H1 (cell line): ENCODE measurements around the gene ENPP1. TPM values are rescaled to one million over a fixed set of nuclear protein-coding genes. Genes with fewer than 3 reads are reported as not detected.
"Not testable (repeated sequence)": the region's sequence is repeated elsewhere in the genome, so short reads cannot be mapped to it uniquely, and the experiment has no call there.

Experiments
- CTCF ChIA-PET: fragments of 300-600 bp; sonication (Branson Sonifier 250); formaldehyde crosslinking; loops from one replicate; lab custom pipeline; 2021; ENCODE audit not compliant: partially characterized antibody; lab: Charles Lee
- POLR2A ChIA-PET: fragments of 300-600 bp; sonication (Branson Sonifier 250); formaldehyde crosslinking; loops from one replicate; lab custom pipeline; 2021; ENCODE audit warnings: inconsistent platforms; ENCODE audit not compliant: partially characterized antibody; lab: Charles Lee
- DNase-seq, 2 experiments: peaks; one replicate each; pipeline versions ENCODE4 v3.0.0 to v3.0.0-alpha.2; 2010 to 2022; ENCODE audit warnings: low spot score in 2 of 2, low read depth in 1 of 2, mixed read lengths in 1 of 2
- FAIRE-seq: peaks from 2 replicates; lab custom pipeline; 2011; peaks lifted over from hg19 to GRCh38; lab: Jason Lieb, UNC
- H2AFZ ChIP-seq: 2 replicates; pipeline ENCODE4 v1.8.1; 2012; ENCODE audit warnings: low read length, inconsistent platforms
- H2AK5ac ChIP-seq: 2 replicates; pipeline ENCODE4 v1.6.1; 2013; ENCODE audit warnings: low read depth, low read length
- H2BK120ac ChIP-seq: replicated peaks from 2 replicates; pipeline ENCODE3; 2013; ENCODE audit warnings: low read depth, low read length, inconsistent platforms
- H2BK12ac ChIP-seq: 2 replicates; pipeline ENCODE4 v1.6.1; 2013; ENCODE audit warnings: low read depth, low read length
- H2BK15ac ChIP-seq: 2 replicates; pipeline ENCODE4 v1.6.1; 2013; ENCODE audit warnings: low read length
- H2BK20ac ChIP-seq: 2 replicates; pipeline ENCODE4 v1.6.1; 2013; ENCODE audit warnings: low read length
- H2BK5ac ChIP-seq: 2 replicates; pipeline ENCODE4 v1.6.1; 2013; ENCODE audit warnings: low read depth, low read length
- H3K14ac ChIP-seq: 2 replicates; pipeline ENCODE4 v1.6.1; 2013; ENCODE audit warnings: inconsistent platforms; ENCODE audit not compliant: insufficient read length
- H3K18ac ChIP-seq: 2 replicates; pipeline ENCODE4 v1.6.1; 2013; ENCODE audit warnings: low read length; ENCODE audit errors: extremely low read depth
- H3K23ac ChIP-seq: 2 replicates; pipeline ENCODE4 v1.6.1; 2013; ENCODE audit warnings: inconsistent platforms; ENCODE audit not compliant: insufficient read length
- H3K23me2 ChIP-seq: 2 replicates; pipeline ENCODE4 v1.6.1; 2013; ENCODE audit warnings: low read depth, low read length
- H3K27ac ChIP-seq: 2 replicates; pipeline ENCODE4 v1.6.1; 2011; ENCODE audit warnings: low read depth, low read length, inconsistent platforms
- H3K27me3 ChIP-seq, 4 experiments: replicated peaks in 1 of 4; 1 replicate in 1 of 4; 2 replicates in 3 of 4; pipeline versions ENCODE4 v1.6.1 to v1.8.1; 2011 to 2013; ENCODE audit warnings: low read length in 3 of 4, mild to moderate bottlenecking in 3 of 4, inconsistent platforms in 2 of 4, mixed read lengths in 2 of 4, moderate library complexity in 1 of 4; ENCODE audit not compliant: control insufficient read depth in 3 of 4, insufficient read depth in 3 of 4; ENCODE audit errors: extremely low read depth in 1 of 4
- H3K36me3 ChIP-seq, 4 experiments: 2 replicates each; pipeline versions ENCODE4 v1.6.1 to v1.8.1; 2011 to 2013; ENCODE audit warnings: mild to moderate bottlenecking in 4 of 4, low read length in 3 of 4, moderate library complexity in 2 of 4, control low read depth in 1 of 4, inconsistent platforms in 1 of 4; ENCODE audit not compliant: insufficient read depth in 4 of 4, control insufficient read depth in 2 of 4
- H3K4ac ChIP-seq: replicated peaks from 2 replicates; pipeline ENCODE3; 2013; ENCODE audit warnings: low read length, low read depth, mixed read lengths, inconsistent platforms; ENCODE audit not compliant: insufficient read length
- H3K4me1 ChIP-seq, 4 experiments: replicated peaks in 1 of 4; 1 replicate in 1 of 4; 2 replicates in 3 of 4; pipeline versions ENCODE4 v1.6.1 to v1.8.1; 2011 to 2013; ENCODE audit warnings: low read length in 3 of 4, inconsistent platforms in 2 of 4, mixed read lengths in 1 of 4; ENCODE audit not compliant: insufficient read depth in 4 of 4, control insufficient read depth in 3 of 4
- H3K4me2 ChIP-seq, 2 experiments: 2 replicates each; pipeline versions ENCODE4 v1.6.1 to v1.8.1; 2011 to 2013; ENCODE audit warnings: low read depth in 2 of 2, low read length in 2 of 2, control low read depth in 1 of 2, inconsistent platforms in 1 of 2, mild to moderate bottlenecking in 1 of 2; ENCODE audit not compliant: insufficient read depth in 1 of 2
- H3K4me3 ChIP-seq, 4 experiments: fragments of 200-600, 300-600 bp in 1 of 4; sonication (generic), shearing (Covaris generic), sonication (Bioruptor Twin) in 1 of 4; 2 replicates each; pipeline versions ENCODE4 v1.5.1 to v1.8.1; 2011 to 2016; ENCODE audit warnings: low read length in 4 of 4, low read depth in 3 of 4, control low read depth in 2 of 4, inconsistent platforms in 2 of 4, mild to moderate bottlenecking in 2 of 4, mixed read lengths in 1 of 4, moderate library complexity in 1 of 4; ENCODE audit not compliant: insufficient read depth in 2 of 4; ENCODE audit errors: extremely low read depth in 1 of 4
- H3K56ac ChIP-seq: replicated peaks from 2 replicates; pipeline ENCODE3; 2013; ENCODE audit warnings: low read depth, mild to moderate bottlenecking, mixed read lengths, low read length, inconsistent platforms; ENCODE audit not compliant: insufficient read length
- H3K79me1 ChIP-seq: 2 replicates; pipeline ENCODE4 v1.6.1; 2013; ENCODE audit warnings: low read depth, low read length, control low read depth
- H3K79me2 ChIP-seq, 2 experiments: 2 replicates each; pipeline versions ENCODE4 v1.6.1 to v1.8.1; 2012 to 2013; ENCODE audit warnings: low read length in 2 of 2, mild to moderate bottlenecking in 2 of 2, inconsistent platforms in 1 of 2; ENCODE audit not compliant: insufficient read depth in 2 of 2, control insufficient read depth in 1 of 2
- H3K9ac ChIP-seq, 4 experiments: replicated peaks in 1 of 4; 1 replicate in 1 of 4; 2 replicates in 3 of 4; pipeline versions ENCODE4 v1.6.1 to v1.8.1; 2011 to 2013; ENCODE audit warnings: low read depth in 3 of 4, low read length in 3 of 4, control low read depth in 2 of 4, mild to moderate bottlenecking in 2 of 4, moderate library complexity in 2 of 4, inconsistent platforms in 1 of 4; ENCODE audit errors: extremely low read depth in 1 of 4
- H3K9me3 ChIP-seq, 2 experiments: 2 replicates each; pipeline versions ENCODE4 v1.6.1 to v1.8.1; 2012 to 2013; ENCODE audit warnings: mild to moderate bottlenecking in 2 of 2, moderate library complexity in 2 of 2, control low read depth in 1 of 2, inconsistent platforms in 1 of 2, low read depth in 1 of 2, low read length in 1 of 2, mixed read lengths in 1 of 2; ENCODE audit not compliant: insufficient read depth in 2 of 2
- H4K20me1 ChIP-seq, 2 experiments: replicated peaks in 1 of 2; 2 replicates each; pipeline versions ENCODE3 to v1.8.1; 2011 to 2013; ENCODE audit warnings: inconsistent platforms in 2 of 2, low read length in 2 of 2, mild to moderate bottlenecking in 1 of 2; ENCODE audit not compliant: insufficient read depth in 2 of 2, control insufficient read depth in 1 of 2
- H4K5ac ChIP-seq: 2 replicates; pipeline ENCODE4 v1.6.1; 2013; ENCODE audit warnings: low read length, low read depth, mixed read lengths, inconsistent platforms; ENCODE audit not compliant: insufficient read length
- H4K8ac ChIP-seq: 2 replicates; pipeline ENCODE4 v1.8.0; 2013; ENCODE audit warnings: mild to moderate bottlenecking, moderate library complexity, low read length, inconsistent platforms; ENCODE audit not compliant: insufficient read depth; ENCODE audit errors: extremely low read depth
- H4K91ac ChIP-seq: replicated peaks from 2 replicates; pipeline ENCODE3; 2013; ENCODE audit warnings: low read length, mixed read lengths, inconsistent platforms; ENCODE audit not compliant: insufficient read length
- NANOG ChIP-seq: IDR thresholded peaks from 2 replicates; pipeline ENCODE4 v1.6.1; 2011; ENCODE audit warnings: low read length, low read depth, mild to moderate bottlenecking, inconsistent platforms; ENCODE audit not compliant: insufficient read depth, poor library complexity, severe bottlenecking
- RAD21 ChIP-seq, 2 experiments: IDR thresholded peaks in 1 of 2; conservative IDR thresholded peaks in 1 of 2; 2 replicates each; pipeline ENCODE4 v1.6.1; 2011; ENCODE audit warnings: low read depth in 2 of 2, low read length in 2 of 2, improper control_type of control experiment in 1 of 2, inconsistent platforms in 1 of 2, mild to moderate bottlenecking in 1 of 2, moderate library complexity in 1 of 2
- TEAD4 ChIP-seq: IDR thresholded peaks from 2 replicates; pipeline ENCODE4 v1.6.1; 2012; ENCODE audit warnings: low read depth, low read length, inconsistent platforms, mixed read lengths
- WGBS, 2 experiments: shearing (Covaris generic) in 1 of 2; methylation state at CpG; one replicate each; pipeline versions ENCODE4 v1.1.6 to v1.1.7; 2013 to 2015; ENCODE audit warnings: low lambda C conversion rate in 2 of 2, mixed read lengths in 2 of 2, inconsistent platforms in 1 of 2, low coverage in 1 of 2, missing lambda C conversion rate in 1 of 2; ENCODE audit not compliant: insufficient replicate concordance in 2 of 2, insufficient coverage in 1 of 2, insufficient read length in 1 of 2; ENCODE audit errors: extremely low coverage in 1 of 2, missing lambda C conversion rate in 1 of 2; 5-methylcytosine and 5-hydroxymethylcytosine counted together
- polyA plus RNA-seq, 7 experiments: library from polyadenylated mRNA; depleted of rRNA in 3 of 7; stranded (reverse) in 5 of 7; unstranded in 2 of 7; fragments of >200 nt in 5 of 7; fragments of 200-250 nt in 2 of 7; gene quantifications; 1 replicate in 5 of 7; 2 replicates in 1 of 7; 4 replicates in 1 of 7; pipeline versions ENCODE4 v1.2.1 to v1.2.3, GENCODE V29; 2011 to 2013; ENCODE audit warnings: missing spikeins in 2 of 7, mixed read lengths in 2 of 7
- total RNA-seq: library from RNA; stranded (reverse); fragmentation: NEBNext Ultra II Directional; extraction: Animal tissue kit (Norgen Biotek cat#: 25700); gene quantifications from 2 replicates; pipeline ENCODE4 v1.2.1, GENCODE V29; 2021

Gene ENPP1
- total and polyA plus RNA-seq, 2 of the 8 experiments (the other 6 are each of a cell fraction or from before 2014, with no cell fraction given): 10.1 to 39.1 TPM

DNA sequence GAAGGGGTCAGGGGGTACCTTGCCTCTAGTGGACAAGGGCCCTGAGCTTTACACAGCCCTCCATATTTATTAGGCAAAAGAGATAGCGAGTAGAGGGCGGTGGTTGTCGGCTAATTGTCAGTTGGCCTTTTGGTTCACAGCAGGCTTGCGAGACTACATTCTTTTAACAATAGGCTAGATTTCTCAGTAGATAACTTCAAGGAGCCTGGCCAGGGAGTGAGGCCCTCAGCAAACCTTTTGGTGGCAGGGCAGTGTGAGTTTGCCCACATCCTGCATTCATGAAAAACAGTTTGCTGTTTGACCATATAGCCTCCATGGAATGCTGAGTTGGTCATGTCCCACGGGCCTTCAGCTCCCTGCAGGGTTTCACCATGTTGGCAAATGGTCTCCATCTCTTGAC, 51.8 kb downstream of the ENPP1 start:
- H4K5ac ChIP-seq, H3K18ac ChIP-seq, H4K91ac ChIP-seq, H2AFZ ChIP-seq, H4K20me1 ChIP-seq, H2BK15ac ChIP-seq, H2BK20ac ChIP-seq, H3K4me2 ChIP-seq, H2BK12ac ChIP-seq, H3K56ac ChIP-seq, H3K4me1 ChIP-seq, H3K27me3 ChIP-seq, H2BK120ac ChIP-seq, H2BK5ac ChIP-seq, H3K79me1 ChIP-seq, FAIRE-seq, H3K14ac ChIP-seq, H3K4me3 ChIP-seq, H2AK5ac ChIP-seq, H3K9ac ChIP-seq, H3K27ac ChIP-seq, H3K23ac ChIP-seq, H3K9me3 ChIP-seq, H3K79me2 ChIP-seq, H3K23me2 ChIP-seq, H3K4ac ChIP-seq, H4K8ac ChIP-seq: not testable (repeated sequence)
- TF ChIP-seq RAD21 (IDR thresholded peaks at IDR 0.05 in 1 of 2, conservative IDR thresholded peaks at IDR 0.05 in 1 of 2; ENCODE audit: low read depth in 2 of 2, low read length in 2 of 2) (peak in 1 of 2 experiments; percentile 8; a peak in 1 of 4 replicates), NANOG (peak; percentile 38), TEAD4 (peak; percentile 9; the same call in 1 of the 2 replicates)
- ChIA-PET POLR2A (interaction anchor here (1.3 kb wide), 1 partner anchor 8 kb away, joined by 3 read pairs; no protein-coding TSS in a partner anchor), CTCF (interaction anchor here (0.7 to 1.2 kb wide), 2 partner anchors 49 to 362 kb away, joined by 3 to 4 read pairs; no protein-coding TSS in a partner anchor)
- WGBS, 2 experiments: 68% methylated on average over 5 of the region's 5 CpGs; no CpG with 5 or more reads in 1 of the 2 experiments
- DNase-seq: peak in 1 of 2 experiments; percentile 21
- peaks cover 0 to 11% (median 3%) of the 10 kb centered on the region in 4 experiments; a peak in 3 of 8 replicates for H3K36me3 ChIP-seq
